HG02678 (cell line): ENCODE measurements around the gene ENTPD6.

Experiments used
- ATAC-seq: cut with Tn5 transposase; IDR thresholded peaks from one replicate; pipeline ENCODE4 v1.9.1; 2021; ENCODE audit warnings: mild to moderate bottlenecking, moderate library complexity; ENCODE audit not compliant: unreplicated experiment

Gene ENTPD6

DNA sequence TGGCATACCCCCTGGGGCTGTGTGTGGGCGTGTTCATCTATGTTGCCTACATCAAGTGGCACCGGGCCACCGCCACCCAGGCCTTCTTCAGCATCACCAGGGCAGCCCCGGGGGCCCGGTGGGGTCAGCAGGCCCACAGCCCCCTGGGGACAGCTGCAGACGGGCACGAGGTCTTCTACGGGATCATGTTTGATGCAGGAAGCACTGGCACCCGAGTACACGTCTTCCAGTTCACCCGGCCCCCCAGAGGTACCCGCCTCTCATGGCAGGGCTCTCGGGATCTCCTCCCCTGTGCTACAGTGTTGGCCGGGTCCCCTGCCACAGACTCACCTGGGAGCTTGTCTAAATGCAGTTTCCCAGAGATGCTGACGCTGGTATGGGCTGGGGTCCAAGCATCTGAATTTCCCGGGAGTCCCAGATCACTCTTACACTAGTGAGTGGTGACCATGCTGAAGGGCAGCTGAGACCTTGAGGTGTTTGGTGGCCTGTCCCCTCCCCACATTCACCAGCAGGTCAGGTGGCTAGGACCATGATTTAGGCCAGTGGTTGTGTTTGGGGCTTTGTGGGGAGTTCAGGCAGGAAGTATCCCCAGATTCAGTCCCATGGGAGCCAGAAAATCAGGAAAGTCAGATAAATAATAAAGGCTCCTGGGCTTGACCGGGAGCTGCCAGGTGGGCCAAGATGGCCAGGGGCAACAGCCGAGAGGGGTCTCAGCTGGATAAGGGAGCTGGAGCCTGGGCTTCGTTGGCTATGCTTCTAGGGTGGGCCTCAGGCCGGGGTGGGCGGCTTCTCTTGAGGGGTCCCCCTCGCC is 11.8 kb downstream of the ENTPD6 start:
- ATAC-seq, result no peak

DNA sequence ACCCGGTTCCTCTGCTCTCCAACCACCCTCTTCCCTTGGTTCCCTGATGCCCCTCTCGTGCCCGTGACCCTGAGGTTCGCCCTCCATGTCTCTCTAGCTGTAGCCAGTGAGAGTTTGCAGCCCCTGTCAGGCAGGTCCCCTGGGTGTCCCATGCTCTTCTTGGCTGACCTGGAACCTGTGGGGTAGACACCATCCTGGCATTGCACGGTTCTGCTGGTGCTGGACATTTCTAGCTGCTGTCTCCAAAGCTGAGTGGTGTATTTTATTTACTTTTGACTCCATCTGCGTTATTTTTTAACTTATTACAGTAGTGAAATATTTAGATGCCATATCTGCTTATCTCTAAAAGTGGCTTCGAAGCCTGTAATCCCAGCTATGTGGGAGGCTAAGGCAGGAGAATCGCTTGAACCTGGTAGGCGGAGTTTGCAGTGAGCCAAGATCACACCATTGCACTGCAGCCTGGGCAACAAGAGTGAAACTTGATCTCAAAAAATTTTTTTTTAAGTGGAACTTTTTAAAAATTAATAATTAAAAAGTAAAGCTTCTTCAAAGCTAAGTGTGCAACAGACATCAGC is 12.5 kb downstream of the ENTPD6 start:
- ATAC-seq, result no peak

DNA sequence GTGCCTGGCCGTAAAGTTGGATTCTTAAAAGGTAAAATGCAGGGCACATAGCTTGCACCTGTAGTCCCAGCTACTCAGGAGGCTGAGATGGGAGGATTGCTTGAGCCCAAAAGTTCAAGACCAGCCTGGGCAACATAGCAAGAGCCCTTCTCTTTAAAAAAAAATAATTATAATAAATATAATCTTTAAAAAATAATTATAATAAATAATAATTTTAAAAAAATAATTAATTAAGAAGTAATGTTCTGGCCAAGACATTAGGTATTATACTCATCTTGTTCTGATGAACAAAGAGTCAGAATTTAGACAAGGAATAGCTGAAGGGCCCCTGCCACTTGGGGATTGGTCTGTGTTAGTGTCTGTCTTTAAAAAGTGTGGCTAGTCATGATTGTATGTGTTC is 13.9 kb downstream of the ENTPD6 start:
- ATAC-seq, result no peak

DNA sequence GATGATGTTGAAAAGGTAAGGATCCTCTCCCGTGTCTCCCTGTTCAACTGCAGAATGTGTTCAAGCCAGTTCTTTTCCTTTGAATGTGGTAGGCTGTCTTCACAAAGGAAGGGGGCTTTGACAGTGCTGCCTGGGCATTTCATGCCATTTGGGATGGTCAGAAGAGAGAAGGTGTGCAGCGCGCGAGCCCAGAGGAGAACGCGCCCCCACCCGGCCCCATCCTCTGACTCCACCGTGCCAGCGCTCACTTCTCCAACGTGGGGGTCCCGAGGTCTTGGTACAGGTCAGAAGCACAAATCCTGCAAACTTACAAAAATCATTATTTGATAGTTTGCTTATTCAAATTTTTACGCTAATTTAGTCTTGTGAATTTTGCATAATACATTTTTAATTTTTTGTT is 14.4 kb downstream of the ENTPD6 start:
- ATAC-seq, result no peak

DNA sequence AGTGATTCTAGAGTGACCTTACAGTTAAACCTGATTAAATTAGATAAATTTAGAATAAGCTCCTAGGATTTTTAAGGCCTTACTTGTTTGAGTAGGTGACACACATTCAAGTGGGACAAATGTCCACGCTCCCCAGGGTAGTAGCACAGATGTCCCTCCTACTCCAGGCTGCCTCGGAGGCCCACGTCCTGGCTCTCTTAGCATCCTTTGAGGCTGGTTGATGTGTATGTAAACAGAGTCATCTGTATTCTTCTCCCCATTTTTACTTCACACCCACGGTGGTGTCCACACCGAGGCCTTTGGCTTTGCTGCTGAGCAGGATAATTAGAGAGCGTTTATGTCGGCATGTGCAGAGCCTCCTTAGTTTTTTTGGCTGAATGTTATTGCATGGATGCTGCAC is 15.8 kb downstream of the ENTPD6 start:
- no peak for ATAC-seq

DNA sequence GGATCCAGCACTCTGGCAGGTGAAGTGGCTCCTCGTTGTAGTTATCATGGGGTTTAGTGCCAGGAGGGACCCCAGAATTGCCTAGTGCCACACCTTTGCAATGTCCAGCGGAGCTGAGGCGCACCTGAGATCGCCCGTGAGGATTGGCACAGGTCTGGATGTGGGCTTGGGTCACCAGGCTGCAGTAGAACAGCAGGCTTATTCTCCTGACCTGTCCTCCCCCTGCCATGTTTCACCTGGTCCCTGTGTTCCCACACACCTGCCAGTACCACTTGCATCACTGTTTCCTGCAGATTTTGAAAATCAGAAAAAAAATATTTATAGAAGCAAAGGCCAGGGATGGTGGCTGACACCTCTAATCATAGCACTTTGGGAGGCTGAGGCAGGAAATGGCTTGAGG is 16.7 kb downstream of the ENTPD6 start:
- no peak for ATAC-seq

DNA sequence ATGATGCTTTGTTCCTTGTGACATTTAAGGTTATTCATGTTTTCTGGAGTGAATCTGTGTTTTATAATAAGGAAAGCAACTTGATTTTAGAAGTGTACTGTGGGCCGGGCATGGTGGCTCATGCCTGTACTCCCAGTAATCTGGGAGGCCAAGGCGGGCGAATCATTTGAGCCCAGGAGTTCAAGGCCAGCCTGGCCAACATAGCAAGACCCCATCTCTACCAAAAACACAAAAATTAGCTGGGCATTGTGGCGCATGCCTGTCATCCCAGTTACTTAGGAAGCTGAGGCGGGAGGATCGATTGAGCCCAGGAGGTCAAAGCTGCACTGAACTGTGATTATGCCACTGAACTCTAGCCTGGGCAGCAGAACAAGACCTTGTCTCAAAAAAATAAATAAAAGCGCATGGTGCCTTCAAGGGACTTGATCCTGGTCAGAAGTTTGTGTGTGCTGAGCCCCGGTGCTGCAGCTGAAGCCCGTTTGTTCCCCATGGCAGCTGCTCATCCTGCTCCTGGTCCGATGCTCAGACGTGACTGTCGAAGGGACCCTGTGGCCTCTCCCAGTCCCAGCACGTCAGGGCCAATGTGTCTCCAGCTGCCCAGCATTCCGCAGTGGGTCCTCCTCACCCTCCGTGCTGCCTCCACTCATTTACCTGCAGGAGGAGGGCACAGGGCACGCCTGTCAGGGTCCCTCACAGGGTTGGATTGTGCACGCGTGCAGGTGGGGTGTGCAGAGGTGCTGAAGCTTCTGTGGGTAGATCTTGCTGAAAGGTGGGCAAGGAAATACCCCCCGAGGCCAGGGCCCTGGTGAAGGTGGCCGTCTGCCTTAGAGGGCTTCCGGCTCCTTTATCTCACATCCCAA is 18.3 kb downstream of the ENTPD6 start:
- ATAC-seq, result no peak

DNA sequence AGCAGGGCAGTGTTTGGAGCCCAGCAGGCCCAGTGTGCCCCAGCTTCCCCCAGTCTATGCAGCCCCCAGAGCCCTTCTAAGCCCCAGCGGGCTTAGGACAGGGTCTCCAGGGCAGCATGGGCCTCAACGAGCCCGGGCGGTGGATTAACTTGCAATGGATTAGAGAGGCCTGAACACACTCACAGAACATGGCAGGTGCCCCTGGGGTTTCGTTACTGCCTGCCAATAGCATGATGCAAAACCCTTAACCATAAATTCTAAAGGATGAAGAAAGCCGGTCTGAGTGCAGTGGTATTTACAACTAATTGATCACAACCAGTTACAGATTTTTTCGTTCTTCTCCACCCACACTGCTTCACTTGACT is 18.9 kb downstream of the ENTPD6 start:
- no peak for ATAC-seq

DNA sequence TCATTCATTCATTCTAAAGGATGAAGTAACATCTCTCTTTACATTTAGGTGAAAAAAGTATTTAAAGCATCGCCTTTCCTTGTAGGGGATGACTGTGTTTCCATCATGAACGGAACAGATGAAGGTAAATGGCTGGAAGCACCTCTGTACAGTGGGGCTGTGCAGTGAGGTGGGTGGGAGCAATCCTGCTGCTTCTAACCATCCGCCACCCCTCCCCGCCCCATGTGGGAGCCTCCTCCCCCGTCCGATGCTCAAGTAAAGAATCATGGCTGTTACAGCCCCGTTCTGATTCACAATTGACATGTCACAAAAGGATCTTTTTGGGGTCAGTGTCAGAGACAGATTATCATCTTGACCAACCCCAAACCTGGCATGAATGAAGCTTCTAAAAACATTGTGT is 19.3 kb downstream of the ENTPD6 start:
- no peak for ATAC-seq

DNA sequence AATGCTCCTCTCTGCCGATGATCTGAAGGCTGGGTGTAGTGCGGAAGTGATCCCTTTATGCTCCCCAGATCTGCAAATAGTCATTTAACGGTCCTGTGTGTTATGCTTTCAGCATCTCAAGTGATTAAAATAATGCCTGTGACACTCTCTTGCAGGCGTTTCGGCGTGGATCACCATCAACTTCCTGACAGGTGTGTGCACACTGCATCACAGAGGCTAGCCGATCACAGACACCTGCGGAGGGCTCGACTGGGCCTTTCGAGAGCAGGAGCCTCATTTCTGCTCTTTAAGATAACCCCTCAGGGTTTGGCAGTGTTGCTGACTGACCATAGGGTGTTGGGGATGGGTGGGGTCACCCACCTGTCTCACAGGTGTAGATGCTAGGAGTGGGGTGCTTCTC is 20.0 kb downstream of the ENTPD6 start:
- no peak for ATAC-seq

DNA sequence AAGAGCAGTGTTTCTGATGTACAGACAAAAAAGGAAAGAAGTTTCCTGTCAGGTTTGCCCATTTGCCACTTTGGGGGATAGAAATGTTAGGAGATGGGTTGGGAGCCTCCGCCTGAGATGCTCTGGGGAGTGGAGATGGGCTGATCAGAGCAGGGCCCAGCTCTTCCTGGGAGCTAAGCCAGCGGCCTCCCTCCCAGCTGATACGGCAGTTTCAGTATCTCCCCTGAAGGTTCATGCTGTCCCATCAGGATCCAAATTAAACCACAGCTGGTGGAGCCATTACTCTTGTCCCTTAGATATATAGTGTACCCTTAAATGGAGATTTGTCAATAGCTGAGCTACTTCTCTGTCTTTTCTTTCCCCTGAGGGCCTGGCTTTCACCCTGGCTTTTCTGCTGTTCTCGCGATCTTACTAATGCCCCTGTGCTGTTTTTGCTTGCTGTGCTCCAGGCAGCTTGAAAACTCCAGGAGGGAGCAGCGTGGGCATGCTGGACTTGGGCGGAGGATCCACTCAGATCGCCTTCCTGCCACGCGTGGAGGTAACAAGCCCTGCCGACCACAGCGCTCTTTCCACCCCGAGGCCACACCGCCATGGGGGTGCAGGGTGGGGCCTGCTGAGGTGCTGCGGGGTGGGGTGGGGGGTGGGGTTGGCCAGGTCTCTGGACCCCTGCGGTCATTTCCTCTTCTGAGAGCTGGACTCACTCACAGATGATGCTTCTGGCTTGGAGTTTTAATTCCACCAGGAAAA is 20.9 kb downstream of the ENTPD6 start:
- ATAC-seq, result no peak

DNA sequence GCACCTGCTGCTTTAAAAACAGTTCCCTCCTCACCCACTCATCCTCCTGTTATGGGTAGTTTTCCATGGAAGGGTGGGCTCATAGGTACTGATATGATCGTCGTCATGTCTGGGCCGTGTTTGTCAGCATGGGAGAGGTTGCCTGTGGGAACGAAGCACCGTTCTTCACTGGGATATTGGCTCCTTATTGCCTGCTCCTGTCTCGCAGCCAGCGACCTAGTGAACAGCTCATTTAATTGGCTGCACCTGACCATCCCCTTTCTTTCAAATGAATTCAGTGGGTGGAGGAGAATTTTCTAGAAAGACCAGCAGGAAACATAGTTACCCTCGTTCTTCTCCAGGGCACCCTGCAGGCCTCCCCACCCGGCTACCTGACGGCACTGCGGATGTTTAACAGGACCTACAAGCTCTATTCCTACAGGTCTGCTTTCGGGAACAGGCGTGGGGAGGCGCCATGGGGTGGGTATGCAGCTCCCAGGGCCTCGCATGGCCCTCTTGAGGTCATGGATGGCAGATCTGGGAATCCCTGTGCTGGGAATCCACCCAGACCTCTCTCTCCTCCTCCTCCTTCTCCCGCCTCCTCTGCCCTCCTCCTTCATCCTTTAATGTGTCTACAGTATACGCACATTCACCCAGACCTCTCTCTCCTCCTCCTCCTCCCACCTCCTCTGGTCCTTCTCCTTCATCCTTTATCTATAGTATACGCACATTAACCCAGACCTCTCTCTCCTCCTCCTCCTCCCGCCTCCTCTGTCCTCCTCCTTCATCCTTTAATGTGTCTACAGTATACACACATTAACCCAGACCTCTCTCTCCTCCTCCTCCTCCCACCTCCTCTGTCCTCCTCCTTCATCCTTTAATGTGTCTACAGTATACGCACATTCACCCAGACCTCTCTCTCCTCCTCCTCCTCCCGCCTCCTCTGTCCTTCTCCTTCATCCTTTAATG is 21.9 kb downstream of the ENTPD6 start:
- ATAC-seq, result no peak

DNA sequence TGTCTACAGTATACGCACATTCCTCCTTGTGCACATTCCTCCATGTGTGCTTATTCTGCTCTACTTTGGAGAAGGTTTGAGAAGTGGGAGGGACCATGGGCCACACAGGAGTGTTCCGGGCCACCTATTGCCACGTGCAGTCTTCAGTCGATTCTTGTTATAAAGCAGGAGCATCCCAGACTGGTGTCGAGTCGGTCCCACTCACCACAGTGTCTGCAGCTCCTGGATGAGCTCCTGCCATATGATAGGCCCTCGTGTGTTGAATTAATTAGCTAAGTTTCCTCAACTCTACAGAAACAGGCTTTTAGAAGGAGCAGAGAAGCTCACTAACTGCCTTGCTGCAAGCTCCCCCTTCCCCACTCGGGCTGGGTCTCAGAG is 22.6 kb downstream of the ENTPD6 start:
- ATAC-seq, result no peak

DNA sequence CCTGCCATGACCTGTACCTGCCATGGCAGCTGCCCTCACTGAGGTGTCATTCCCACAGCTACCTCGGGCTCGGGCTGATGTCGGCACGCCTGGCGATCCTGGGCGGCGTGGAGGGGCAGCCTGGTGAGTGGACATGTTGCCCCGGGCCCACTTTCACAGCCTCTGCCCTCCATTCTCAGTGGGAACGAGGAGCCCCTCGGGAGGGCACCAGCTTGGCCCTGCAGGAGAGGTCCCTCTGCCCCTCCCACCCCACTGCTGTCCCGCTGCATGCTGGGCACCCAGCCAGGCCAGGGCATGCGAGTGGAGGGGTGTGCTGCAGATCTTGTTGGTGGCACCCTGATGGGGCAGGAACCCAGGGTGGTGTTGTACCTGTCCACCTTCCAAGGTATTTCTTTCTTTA is 23.0 kb downstream of the ENTPD6 start:
- ATAC-seq, result no peak

DNA sequence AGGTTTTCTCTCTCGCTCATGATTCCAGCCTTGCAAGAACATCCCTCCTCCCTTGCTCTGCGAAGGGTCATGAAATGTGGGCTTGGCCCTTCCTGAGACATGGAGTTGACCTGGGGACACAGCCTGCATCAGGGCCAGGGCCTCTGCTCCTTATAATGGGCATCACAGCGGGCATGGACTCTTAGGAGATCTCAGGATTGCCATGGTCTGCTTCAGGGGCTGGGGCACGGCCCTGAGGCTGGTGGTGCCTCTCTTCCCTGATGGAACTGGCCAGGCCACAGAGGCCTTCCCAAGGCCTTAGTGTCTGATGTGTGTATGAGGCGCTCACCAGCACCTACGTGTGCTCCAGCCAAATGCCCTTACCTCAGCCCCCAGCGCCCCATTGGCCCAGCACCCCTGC is 23.9 kb downstream of the ENTPD6 start:
- ATAC-seq, result no peak

DNA sequence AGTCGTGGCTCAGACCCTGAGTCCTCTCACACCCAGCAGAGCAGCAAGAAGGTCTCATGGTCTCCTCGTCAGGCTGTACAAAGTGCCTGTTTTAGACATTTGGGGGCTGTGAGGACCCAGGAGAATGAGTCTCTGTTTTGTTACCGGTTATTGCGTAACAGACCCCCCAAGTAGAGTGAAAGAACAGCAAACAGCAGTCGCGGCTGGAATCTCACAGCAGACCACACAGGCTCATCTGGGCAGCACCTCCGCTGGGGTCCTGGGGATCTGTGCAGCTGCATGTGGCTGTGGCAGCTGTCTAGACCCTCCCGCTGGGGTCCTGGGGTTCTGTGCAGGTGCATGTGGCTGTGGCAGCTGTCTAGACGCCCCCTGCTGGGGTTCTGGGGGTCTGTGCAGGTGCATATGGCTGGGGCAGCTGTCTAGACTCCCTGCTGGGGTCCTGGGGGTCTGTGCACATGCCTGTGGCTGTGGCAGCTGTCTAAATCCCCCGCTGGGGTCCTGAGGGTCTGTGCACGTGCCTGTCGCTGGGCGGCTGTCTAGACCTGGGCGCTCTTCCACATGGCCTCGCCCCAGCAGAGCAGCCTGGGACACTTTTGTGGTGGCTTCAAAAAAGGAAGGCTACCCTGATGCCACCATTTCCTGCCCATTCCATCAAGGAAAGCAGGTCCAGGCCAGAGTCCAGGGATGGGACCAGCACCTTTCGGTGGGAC is 24.7 kb downstream of the ENTPD6 start:
- no peak for ATAC-seq

DNA sequence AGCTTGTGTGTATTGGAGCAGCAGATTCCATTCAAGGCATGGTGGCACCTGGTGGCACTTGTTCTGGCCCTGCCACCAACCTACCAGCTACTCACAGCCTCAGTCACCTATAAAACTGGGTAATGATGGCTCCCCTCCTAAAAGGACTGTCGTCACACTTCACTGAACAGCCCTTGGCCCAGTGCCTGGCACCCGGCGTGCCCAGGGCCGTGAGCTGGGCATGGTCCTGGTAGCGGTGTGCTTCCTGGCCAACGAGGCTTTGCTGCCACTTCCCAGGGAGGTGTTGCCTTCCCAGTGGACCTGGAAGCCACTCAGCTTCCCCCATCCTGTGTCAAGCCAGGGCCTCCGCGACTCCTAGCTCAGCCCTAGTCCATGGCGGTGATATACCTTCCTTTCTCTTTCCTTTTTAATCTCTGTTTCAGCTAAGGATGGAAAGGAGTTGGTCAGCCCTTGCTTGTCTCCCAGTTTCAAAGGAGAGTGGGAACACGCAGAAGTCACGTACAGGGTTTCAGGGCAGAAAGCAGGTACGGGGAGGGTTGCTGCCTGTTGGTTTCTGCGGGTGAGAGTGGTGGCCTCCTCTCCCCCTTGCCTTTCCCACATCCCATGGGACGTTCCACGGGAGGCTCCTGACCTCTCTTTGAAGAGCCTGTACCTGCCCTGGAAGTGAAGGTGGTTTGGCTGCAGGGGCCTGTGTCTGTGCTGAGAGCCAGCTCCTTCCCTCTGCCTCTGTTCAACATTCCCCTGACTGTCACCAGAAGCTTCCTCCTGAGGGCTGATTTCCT is 25.5 kb downstream of the ENTPD6 start:
- ATAC-seq, result no peak

DNA sequence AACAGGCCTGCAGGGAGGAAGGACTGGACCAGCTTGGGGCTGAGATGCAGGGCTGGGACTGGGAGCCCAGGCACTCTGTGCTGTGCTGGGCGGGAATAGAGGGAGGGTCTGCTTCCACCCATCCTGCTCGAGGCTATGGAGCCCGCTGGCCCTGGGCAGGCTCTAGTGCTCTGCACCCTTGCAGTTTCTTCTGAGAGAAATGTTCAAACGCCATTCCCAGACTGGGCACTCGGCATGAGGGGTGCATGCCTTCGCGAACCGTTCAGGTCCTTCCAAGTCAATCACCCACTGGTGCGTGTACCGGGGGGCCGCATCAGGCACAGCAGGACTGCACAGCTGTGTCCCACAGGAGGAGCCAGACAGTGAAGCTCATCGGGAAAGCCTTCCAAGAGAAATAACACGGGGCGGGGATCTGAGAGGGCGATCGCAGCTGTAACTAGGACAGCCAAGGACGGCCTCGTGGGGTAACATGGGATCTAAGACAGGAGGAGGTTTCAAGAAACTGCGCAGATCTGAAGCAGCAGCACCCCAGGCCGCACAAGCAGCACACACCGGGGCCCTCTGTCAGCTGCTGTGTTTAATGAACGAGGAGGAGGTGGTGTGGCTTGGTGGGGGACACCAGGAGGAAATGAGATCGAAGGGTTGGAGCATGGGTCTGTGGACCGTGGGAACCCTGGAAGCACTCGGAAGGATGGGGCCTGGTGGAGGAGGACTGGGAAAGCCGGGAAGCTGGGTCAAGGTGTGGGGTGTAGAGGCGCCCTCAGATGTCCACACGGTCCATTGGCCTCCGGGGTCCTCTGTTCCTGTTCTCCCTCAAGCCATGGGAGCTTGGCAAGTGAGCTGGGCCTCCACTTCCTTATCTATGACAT is 26.3 kb downstream of the ENTPD6 start:
- ATAC-seq, result no peak
